DMS53 (cell line): ENCODE measurements around the gene CERS6.
"Not testable (repeated sequence)": the region's sequence is repeated elsewhere in the genome, so short reads cannot be mapped to it uniquely, and the experiment has no call there.

Experiments
- DNase-seq: peaks from one replicate; lab custom pipeline; 2025; lab: John Stamatoyannopoulos, UW

The CERS6 gene

DNA sequence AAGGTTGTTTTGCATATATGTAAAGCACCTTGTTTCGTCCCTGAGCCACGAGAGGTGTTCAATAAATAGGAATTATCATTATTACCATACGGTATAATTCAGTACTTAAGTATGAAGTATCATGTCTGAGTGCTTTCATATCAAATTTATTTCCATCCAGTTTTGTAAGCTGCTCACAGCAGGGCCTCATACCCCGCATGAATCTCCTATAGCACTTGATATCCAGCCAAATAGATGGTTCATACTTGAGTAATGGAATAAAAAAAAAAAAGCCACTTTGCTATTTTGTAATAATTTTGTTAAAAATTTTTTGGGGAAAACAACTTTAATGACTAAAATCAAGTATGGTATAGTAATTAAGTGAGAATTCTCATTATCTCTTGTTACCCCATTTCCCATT, 185.6 kb downstream of the CERS6 start:
- DNase-seq, result no peak

DNA sequence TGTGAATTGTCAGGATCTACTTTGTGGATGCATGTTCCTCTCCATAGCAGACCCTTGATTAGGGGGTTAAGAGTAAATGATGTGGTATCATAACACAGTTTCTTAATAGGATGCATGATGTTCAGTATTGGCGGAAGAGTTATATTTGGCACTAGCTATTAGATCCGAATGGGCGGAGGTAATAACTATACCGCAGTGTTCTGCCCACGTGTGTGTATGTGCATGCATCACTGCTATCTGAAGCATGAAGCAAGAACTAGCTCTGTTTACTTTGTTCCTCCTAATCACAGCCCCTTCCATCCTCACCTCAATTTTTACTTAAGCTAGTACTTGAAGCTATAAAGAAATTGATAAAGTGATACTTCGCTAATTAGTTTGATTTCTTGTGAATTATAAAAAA, 186.8 kb downstream of the CERS6 start:
- DNase-seq, result no peak

DNA sequence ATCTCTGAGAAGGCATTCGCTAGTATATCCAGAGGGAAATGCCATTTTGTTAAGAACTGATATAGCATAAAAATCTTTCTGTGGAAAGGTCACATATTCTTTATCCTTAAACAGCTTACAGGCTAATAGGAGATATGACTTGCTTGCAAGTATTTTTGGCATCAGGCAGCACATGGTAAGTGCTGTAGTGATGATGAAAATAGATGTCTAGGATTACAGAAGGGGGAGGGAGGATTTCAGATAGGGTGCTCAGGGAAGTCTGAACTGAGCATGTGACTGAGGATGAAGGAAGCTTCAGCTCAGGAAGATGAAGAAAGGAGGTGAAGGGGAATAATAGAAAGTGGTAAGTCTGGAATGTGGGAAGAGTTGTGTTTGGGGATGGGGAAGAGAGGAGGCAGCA, 187.9 kb downstream of the CERS6 start:
- DNase-seq, result no peak

DNA sequence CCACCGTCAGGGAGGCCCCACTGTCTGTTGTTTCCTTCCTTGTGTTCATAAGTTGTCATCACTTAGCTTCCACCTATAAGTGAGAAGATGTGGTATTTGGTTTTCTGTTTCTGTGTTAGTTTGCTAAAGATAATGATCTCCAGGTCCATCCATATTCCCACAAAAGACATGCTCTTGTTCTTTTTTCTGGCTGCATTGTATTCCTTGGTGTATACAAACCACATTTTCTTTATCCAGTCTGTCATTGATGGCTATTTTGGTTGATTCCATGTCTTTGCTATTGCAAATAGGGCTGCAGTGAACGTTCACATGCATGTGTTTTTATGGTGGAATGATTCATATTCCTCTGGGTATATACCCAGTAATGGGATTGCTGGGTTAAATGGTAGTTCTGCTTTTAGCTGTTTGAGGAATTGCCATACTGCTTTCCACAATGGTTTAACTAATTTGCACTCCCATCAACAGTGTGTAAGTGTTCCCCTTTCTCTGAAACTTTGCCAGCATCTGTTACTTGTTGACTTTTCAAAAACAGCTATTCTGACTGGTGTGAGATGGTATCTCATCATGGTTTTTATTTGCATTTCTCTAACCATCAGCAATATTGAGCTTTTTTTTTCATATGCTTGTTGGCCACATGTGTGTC, 189.7 kb downstream of the CERS6 start:
- no peak for DNase-seq

DNA sequence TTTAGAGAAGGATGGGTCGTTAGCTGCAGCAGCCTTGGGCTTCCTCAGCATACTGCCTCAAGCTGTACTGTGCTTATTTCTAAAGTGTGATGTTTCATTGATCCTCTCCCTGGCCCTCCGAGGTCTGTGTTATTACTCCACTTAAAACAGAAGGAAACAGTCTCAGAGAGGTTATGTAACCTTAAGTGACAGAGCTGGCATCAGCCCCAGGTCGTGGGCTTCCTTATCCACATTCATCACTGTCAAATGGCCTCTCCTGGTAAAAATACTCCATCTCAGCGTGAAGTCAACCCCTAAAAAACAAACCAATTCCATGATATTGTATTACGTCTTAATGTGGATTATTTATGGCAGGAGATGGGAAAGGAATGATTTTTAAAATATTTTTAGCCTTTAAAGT, 193.0 kb downstream of the CERS6 start:
- DNase-seq, result no peak

DNA sequence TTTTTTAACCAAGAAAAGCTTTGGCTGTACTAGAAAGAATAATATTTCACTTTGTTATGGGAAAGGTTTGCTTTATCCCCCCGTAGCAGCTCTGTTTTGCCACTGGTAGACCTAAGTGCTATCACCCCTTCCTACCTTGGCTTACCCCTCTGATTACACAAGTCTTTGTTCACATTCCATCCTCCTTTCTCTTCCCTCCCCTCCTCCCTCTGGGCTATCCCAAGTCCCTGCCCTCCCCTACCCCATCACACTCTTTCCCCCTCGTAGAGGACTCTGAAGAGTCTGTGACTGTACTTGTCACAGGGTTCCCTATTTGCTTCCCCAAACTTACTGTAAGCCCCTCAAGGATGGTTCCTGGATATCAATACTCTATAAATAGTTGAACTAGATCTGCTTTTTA, 193.5 kb downstream of the CERS6 start:
- no peak for DNase-seq

DNA sequence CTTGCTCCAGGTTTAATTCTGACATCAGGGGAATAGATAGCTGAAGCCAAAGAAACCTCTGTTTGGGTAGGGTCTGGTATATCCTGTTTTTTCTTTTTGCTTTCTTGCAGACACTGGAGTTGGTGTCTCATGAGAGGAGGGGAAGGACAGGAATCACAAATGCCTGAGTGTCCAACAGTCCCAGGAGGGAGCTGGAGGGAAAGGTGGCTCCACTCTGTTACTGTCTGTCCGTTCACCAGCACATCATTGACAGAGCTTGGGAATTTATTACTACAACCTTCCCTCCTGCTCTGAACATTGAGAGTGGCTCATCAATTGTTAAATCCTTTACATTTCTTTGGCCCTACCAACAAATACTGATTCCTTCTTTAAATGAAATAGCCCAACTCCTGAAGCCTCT, 194.1 kb downstream of the CERS6 start:
- no peak for DNase-seq

DNA sequence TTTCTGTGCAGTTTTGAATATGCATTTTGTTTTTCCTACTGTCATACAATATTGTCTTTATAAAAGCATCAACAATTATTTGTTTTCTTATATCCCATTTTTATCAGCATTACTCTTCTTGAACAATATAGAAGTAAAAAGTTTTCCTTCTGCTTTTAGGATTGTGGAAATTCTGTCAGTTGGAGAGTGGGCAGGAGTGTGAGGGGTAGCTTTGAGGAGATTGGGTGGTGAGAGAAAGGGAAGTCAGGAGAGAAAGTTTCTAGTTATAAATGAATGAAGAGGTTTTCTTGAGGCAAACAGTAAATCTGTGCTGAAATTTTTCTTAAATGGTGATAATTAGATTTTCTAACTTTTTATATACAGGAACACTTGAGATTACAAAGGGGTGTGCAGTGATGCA, 194.7 kb downstream of the CERS6 start:
- no peak for DNase-seq

DNA sequence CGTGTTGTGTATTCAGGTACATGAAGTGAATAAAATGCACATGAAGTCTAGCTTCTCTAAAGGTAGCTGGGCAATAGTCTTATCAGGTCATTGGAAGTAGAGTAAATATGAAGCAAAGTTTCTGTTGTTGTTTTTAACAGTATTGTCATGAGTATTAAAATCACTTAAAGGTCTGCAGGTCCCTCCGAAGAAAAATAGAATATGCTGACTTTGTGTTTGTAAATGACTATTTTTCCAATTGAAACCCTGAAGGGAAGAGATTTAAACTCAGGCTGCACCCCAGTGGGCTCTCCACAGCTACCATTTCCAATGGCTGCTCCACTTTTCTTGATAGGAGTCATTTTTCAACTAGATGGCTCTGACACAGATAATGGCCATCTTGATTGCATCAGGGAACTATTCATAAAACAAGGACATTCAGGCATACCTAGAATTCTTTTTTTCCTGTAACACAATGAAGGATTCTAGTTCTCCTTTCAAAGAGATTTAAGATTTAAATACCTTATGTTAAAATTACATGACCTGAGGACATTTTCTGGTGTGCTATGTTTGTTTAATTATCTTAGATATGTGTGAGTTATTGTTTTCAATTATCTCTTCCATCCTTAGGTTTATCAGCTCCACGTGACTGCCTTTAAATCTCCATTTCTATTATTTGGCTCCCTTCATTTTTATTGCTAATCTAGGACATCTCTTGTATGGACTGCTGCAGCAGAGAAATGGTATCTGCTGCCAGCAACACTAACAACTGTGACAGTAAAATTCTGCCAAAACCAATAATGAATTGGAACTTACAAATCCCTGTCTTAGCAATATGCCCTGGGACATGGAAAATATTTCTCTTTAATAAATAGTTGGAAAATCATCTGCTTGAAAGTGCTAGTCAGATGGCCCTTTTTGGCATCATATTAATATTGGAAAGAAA, 197.2 kb downstream of the CERS6 start:
- no peak for DNase-seq

DNA sequence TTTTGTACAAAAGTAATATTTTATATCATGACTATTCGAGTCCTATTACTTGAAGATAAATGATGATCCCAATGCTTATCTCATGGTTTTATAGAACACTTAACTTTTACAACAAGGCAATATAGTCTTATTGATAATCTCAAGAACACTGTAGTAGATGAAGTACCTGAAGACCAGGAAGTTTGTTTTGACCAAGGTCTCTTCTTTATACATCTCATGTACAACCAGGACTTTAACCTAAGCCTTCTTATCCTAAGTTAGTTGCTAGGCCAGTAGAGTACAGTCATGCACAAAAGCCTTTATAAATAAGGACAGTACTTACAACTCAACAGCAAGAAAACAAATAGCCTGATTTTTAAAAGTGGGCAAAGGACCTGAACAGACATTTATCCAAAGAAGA, 198.6 kb downstream of the CERS6 start:
- DNase-seq, result no peak

DNA sequence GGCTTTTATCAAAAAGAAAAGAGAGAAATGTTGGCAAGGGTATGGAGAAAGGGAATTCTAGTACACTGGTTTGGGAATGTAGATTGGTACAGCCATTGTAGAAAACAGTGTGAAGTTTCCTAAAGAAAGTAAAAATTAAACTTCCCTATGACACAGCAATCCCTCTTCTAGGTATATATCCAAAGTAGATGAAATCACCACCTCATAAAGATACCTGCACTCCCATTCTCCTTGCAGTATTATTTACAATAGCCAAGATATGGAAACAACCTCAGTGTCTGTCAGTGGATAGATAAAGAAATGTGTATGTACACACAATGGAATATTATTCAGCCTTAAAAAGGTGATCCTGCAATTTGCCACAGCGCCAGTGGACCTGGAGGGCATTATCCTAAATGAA, 199.1 kb downstream of the CERS6 start:
- no peak for DNase-seq

DNA sequence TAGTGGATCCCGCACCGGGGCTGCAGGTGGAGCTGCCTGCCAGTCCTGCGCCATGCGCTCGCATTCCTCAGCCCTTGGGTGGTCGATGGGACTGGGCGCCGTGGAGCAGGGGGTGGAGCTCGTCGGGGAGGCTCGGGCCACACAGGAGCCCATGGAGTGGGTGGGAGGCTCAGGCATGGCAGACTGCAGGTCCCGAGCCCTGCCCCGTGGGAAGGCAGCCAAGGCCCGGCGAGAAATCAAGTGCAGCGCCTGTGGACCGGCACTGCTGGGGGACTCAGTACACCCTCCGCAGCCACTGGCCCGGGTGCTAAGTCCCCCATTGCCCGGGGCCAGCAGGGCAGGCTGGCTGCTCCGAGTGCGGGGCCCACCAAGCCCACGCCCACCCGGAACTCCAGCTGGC, 201.3 kb downstream of the CERS6 start:
- not testable (repeated sequence) for DNase-seq

DNA sequence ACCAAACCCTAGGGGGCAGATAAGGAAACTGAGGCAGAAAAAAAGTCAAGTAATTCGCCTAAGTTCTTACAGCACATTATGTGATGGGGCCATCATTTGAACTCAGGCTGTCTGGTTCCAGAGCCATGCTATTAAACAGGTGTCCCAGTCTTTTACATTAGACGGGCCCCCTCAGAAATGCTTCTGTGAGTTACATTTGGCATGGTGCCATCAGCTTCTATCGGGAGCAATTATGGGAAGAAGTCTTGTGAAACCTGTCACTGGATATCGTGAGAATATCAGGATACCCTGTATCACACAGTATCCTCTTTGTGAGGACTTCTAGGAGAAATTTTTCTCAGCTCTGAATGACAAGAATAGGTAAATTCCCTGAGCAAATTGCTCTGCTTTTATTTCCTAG, 202.6 kb downstream of the CERS6 start:
- no peak for DNase-seq

DNA sequence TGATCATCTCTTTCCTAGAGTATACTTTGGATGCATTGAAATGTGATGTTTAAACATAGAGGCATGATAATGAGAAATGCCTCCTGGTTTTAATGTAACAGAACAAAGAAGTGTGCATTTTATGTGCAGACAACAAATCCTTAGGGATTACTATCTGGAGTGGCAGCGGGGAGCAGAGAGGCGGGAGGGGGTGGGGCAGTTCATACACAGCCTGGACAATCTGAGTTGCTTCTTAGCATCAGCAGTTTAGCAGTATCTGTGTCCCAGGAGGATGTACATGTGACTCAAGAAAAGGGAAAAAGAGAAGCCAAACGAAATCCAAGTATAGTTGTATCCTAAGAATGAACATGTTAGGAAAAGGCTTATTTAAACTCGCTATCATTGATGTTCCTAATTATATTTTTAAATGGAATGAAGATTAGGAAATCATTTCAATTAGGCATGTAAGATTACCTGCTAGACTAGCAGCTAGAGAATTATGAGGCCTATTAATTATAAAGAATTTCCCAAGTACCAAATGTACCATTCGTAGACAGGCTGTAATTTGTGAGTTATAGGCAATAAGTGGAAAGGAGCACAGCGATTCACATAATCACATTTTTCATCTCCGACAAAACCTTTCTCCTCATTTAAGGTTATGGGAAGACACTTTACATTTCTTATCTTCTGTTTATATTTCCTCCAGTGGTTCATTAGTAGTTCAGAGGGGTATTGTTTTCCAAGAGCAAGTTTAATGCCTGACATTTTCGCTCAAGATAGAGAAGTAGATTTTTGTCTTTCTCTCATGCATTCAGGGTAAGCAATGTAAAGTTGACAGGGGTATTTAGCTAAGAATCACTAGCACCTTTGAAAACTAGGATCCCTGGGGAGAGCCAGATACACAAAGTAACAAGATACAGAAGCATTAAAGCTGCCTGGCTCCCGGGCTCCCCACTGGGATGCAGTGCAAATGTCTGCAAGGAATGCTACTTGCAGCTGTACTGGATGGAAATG, 205.1 kb downstream of the CERS6 start:
- no peak for DNase-seq

DNA sequence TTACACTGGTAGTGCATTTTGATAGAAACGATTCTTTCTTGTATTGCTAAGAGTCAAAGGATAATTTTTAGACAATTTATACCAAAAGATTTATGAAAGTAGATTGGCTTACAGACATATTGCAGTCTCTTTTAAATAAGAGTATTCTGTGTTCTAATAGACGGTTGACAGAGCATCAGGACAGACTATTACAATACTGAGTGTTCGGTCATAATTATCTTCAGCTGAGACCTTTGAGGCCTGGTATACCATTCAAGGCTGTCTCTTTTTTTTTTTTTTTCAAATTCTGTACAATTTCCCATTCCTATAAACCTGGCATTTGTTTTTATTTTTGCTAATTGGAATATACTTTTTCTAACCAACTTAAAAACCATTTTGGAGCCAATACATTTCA, 205.8 kb downstream of the CERS6 start:
- no peak for DNase-seq

DNA sequence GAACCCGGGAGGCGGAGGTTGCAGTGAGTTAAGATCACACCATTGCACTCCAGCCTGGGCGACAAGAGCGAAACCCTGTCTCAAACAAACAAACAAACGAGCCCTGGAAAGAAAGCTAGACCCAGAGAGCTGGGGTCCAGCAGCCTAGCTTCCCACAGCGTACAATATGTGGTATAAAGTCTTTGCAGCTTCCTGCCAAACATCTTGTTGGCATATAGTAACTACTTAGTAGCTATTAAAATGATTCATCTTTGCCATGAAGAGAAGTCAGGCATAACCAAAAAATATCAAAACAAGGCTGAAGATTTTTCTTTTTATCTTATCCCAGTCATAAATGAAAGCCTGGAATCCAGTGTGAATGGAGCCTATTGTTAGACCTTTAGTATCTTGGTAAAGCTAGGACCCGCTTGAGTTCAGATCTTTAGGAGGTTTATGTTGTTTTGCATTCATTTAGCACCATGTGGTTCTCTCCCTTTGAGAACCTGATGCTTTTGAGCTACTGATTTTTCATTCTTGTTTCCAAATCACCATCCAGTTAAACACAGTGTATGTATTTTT, 206.7 kb downstream of the CERS6 start:
- DNase-seq, result no peak

DNA sequence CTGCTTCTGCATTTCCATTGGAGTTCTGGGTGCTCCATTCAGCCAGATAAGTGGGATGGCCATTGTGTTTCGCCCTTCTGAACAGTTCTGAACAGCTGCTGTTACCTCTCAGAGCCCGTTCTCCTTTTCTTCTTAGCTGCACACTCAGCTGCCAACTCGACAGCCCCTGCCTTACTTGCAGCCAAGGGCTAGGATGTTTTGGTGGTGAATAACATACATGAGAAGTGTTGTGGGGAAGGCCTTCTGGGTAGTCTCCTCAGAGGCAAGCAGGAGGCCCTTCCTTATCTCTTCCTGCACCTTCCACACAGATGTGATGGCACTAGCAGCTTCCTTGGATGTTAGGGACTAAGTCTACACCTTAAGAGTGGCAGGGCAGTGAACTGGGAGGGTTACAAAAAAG, 207.9 kb downstream of the CERS6 start:
- no peak for DNase-seq

DNA sequence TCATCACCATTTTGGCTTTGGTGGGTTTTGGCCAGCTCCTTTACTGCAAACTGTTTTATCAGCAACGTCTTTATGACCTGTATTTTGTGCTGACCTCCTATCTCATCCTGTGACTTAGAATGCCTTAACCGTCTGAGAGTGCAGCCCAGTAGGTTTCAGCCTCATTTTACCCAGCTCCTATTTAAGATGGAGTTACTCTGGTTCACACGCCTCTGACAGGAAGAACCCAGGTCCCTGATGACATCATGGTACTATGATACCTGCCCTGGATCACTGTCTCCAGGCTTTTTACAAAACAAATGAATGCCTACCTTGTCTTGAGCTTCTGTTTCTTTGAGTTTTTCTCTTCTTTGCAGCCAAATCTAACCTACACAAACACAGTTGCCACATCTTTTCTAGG, 208.6 kb downstream of the CERS6 start:
- not testable (repeated sequence) for DNase-seq

DNA sequence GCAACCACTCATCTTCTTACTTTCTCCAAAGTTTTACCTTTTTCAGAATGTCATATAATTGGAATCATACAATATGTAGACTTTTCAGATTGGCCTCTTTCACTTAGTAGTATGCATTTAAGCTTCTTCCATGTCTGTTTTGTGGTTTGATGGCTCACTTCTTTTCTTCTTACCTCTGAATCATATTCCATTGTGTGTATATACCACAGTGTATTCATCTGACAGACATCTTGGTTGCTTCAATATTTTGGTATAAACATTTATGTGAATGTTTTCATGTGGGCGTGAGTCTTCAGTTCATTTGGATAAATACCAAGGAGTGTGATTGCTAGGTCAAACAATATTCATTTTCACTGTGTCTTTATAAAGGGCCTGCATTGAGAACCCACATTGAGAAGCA, 210.3 kb downstream of the CERS6 start:
- no peak for DNase-seq

DNA sequence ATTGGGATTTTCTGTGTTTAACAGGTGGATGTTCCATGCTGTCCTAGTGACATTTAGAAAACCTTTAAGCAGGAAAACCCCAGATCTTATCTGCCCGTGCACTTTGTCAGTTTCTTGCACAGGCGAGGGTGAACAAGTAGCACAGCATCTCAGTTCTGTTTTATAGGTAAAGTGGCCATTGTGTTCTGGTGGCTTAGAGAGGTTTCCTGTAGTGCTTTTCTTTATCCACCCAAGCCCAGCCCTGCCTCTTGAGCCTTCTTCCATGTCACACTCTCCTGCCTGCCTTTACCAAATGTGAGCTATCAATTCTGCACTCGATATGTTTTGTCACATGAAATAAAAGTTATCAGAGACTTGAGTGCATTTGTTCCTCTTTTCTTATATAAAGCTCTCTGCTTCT, 211.1 kb downstream of the CERS6 start:
- DNase-seq, result no peak

DNA sequence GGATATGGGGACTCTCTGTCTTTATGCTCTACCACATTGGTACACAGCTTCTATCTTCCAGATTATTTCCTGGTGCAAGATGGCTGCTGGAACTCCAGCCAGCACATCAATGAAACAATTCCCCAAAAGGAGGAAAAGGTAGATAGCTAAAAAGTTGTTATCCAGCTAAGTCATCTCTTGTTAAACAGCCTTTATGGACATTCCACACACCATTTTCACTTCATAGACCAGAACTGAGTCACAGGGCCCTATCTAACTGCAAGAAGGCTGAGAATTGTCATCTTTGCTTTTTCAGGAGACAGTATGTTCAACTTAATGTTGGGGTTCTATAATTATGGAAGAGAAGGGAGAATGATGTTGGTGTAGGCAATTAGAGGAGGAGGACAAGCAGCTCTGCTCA, 213.1 kb downstream of the CERS6 start:
- no peak for DNase-seq

DNA sequence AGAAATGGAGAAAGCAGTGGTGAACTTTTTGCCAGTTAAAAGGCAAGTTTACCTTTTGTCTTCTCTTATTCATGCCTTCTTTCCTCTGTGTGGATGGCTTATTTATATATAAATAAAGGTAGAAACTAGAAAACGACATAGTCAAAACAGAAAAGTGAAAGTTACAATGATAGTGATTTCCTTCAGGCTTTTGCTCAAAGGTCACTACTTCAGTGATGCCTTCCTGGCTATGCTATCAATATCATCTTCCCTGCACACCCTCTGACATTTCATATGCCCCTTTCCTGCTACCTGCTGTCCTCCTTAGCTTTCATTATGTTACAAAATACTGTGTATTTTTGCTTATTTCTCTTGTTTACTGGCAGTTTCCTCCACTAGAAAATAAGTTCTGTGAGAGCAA, 214.4 kb downstream of the CERS6 start:
- no peak for DNase-seq
